Osteoblast (primary cell): ENCODE results near the gene FOXG1. TPM values are rescaled to one million over a fixed set of nuclear protein-coding genes. Genes with fewer than 3 reads are reported as not detected.

Source experiments
- DNase-seq: peaks from one replicate; pipeline ENCODE4 v3.0.0; 2011; ENCODE audit warnings: low spot score, mixed read lengths; ENCODE audit not compliant: insufficient read length; ENCODE audit errors: missing footprints
- H2AFZ ChIP-seq: 2 replicates; pipeline ENCODE4 v1.6.0; 2011; ENCODE audit warnings: mild to moderate bottlenecking, low read length
- H3K27ac ChIP-seq: 2 replicates; pipeline ENCODE4 v1.5.1; 2011; ENCODE audit warnings: mild to moderate bottlenecking, low read depth, low read length, moderate library complexity
- H3K27me3 ChIP-seq: 2 replicates; pipeline ENCODE4 v1.6.0; 2012; ENCODE audit warnings: mild to moderate bottlenecking, control low read depth, inconsistent platforms, low read length, moderate library complexity; ENCODE audit not compliant: insufficient read depth
- H3K36me3 ChIP-seq: 2 replicates; pipeline ENCODE4 v1.5.1; 2011; ENCODE audit warnings: mild to moderate bottlenecking, low read length, control low read depth, moderate library complexity; ENCODE audit not compliant: insufficient read depth
- H3K4me1 ChIP-seq: 2 replicates; pipeline ENCODE4 v1.5.1; 2011; ENCODE audit warnings: mild to moderate bottlenecking, low read length, control low read depth, moderate library complexity; ENCODE audit not compliant: insufficient read depth
- H3K4me2 ChIP-seq: 2 replicates; pipeline ENCODE4 v1.6.0; 2011; ENCODE audit warnings: mild to moderate bottlenecking, low read length; ENCODE audit not compliant: insufficient read depth
- H3K4me3 ChIP-seq: fragments of 200-600 bp; sonication (generic); 3 replicates; pipeline ENCODE4 v1.5.1; 2012; ENCODE audit warnings: mild to moderate bottlenecking, low read length, inconsistent platforms; ENCODE audit not compliant: insufficient read depth
- H3K79me2 ChIP-seq: 2 replicates; pipeline ENCODE4 v1.6.0; 2012; ENCODE audit warnings: mild to moderate bottlenecking, low read length, control low read depth, inconsistent platforms; ENCODE audit not compliant: insufficient read depth
- H3K9me3 ChIP-seq: 2 replicates; pipeline ENCODE4 v1.5.1; 2011; ENCODE audit warnings: low read depth, low read length, control low read depth
- H4K20me1 ChIP-seq: 2 replicates; pipeline ENCODE4 v1.6.0; 2012; ENCODE audit warnings: mild to moderate bottlenecking, low read length, control low read depth; ENCODE audit not compliant: insufficient read depth
- CTCF ChIP-seq: IDR thresholded peaks from 2 replicates; pipeline ENCODE4 v1.5.1; 2011; ENCODE audit warnings: mild to moderate bottlenecking, low read depth, low read length, moderate library complexity; ENCODE audit errors: extremely low read depth
- total RNA-seq: library from RNA; depleted of rRNA; stranded (reverse); fragments of >200 nt; gene quantifications from 2 replicates; pipeline ENCODE4 v1.2.3, GENCODE V29; 2012

Gene FOXG1
- total RNA-seq, 1 donor: not detected

GRCh38 chr14:28784096-28785048 lies 17.8 kb downstream of the FOXG1 start:
- Histone ChIP-seq H3K9me3 (no peaks in the 10 kb centered on the region), H3K27me3 (peaks cover 66% of the 10 kb centered on the region), H4K20me1 (no peaks in the 10 kb centered on the region), H3K36me3 (no peaks in the 10 kb centered on the region), H3K79me2 (no peaks in the 10 kb centered on the region), H2AFZ (no peak overlapping the region), H3K4me1 (peaks cover 3% of the 10 kb centered on the region), H3K4me2 (peak overlapping the region; percentile 65), H3K4me3 (peak overlapping the region; percentile 65), H3K27ac (no peak overlapping the region)
- no peak for TF ChIP-seq CTCF
- DNase-seq: peak; percentile 70

GRCh38 chr14:28785096-28785952 lies 18.7 kb downstream of the FOXG1 start:
- TF ChIP-seq CTCF: no peak
- Histone ChIP-seq H3K27ac (no peak overlapping the region), H3K4me3 (peak overlapping the region; percentile 65), H3K9me3 (no peaks in the 10 kb centered on the region), H3K79me2 (no peaks in the 10 kb centered on the region), H3K4me1 (peaks cover 3% of the 10 kb centered on the region), H2AFZ (peak overlapping the region; percentile 83), H3K27me3 (peaks cover 57% of the 10 kb centered on the region), H4K20me1 (no peaks in the 10 kb centered on the region), H3K4me2 (peak overlapping the region; percentile 65), H3K36me3 (no peaks in the 10 kb centered on the region)
- DNase-seq: no peak

- no peak overlapping the region for H3K27ac ChIP-seq
- no peak overlapping the region for H3K4me2 ChIP-seq
- TF ChIP-seq CTCF: no peak
- H2AFZ ChIP-seq: no peak overlapping the region
- no peaks in the 10 kb centered on the region for H3K36me3 ChIP-seq
- H3K9me3 ChIP-seq: no peaks in the 10 kb centered on the region
- H4K20me1 ChIP-seq: no peaks in the 10 kb centered on the region
- no peaks in the 10 kb centered on the region for H3K27me3 ChIP-seq
- no peaks in the 10 kb centered on the region for H3K4me1 ChIP-seq
- no peak for DNase-seq
- H3K4me3 ChIP-seq: no peak overlapping the region
- no peaks in the 10 kb centered on the region for H3K79me2 ChIP-seq
These were observed 40.9 kb downstream of the FOXG1 start for GRCh38 chr14:28807518-28807917.
